ENCODE measurements around the gene CUEDC1.

DNA sequence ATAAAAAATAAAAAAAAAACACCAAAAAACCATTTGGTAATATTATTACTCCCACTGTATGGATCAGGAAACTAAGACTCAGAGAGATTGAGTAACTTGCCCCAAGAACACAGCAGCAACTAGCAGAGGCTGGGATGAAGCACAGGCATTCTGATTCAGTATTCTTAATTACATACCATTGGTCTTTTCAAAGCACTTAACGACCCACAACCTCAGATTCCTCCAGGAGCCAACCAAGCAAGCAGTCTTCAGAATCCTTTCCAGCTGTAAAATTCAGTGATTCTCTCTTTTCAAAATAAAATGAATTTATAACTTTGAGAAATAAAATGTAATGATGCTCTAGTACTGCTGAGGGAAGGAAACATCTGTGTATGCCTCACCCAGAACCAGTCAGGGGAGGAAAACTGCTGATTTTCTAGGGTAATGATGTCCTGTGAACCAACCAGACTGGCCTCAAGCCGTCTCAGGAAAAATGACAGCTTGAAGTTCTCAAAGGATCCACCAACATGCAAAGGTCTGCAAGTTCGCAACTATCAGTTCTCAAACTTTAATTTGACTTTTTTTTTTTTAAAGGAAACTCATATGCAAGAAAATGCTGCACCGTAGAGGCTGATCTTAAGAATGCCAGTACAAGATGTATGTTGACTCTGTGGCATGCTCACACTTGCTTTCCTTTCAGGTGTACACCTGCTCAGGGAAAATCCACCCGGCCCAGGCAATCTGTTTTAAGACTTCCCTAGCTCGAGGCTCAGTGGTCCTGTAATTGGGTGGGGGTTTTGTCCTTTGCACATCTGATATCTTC, 9.0 kb downstream of the CUEDC1 start:
- no peak for TF ChIP-seq EZH2phosphoT487 (IDR thresholded peaks at IDR 0.05; ENCODE audit: insufficient read depth, low read depth)
- no peak for TF ChIP-seq EZH2 (IDR thresholded peaks at IDR 0.05; ENCODE audit: insufficient read depth, poor library complexity, severe bottlenecking)
